DLD1 (cell line): Measurements from ENCODE around the gene TMED4.

ENCODE experiments used
- in situ Hi-C: cut with HindIII; loops from 2 replicates; pipeline ENCODE4 v1.10.0; 2017; ENCODE audit warnings: low sequenced_read_pairs

Gene TMED4

GRCh38 chr7:44581879-44582603, at the start of gene TMED4:
TSS of gene TMED4 (minus strand) at chr7:44582231. CDS start at chr7:44582206, 25 bp downstream.
- in situ Hi-C loops = no loop called here

GRCh38 chr7:44631458-44632115, 49.6 kb upstream of the TMED4 start:
- in situ Hi-C loops = no loop called here

- in situ Hi-C loops = no loop called here
These were observed 48.9 kb upstream of the TMED4 start for GRCh38 chr7:44630792-44631457.

GRCh38 chr7:44629829-44630522, 47.9 kb upstream of the TMED4 start:
- in situ Hi-C loops = no loop called here

DNA sequence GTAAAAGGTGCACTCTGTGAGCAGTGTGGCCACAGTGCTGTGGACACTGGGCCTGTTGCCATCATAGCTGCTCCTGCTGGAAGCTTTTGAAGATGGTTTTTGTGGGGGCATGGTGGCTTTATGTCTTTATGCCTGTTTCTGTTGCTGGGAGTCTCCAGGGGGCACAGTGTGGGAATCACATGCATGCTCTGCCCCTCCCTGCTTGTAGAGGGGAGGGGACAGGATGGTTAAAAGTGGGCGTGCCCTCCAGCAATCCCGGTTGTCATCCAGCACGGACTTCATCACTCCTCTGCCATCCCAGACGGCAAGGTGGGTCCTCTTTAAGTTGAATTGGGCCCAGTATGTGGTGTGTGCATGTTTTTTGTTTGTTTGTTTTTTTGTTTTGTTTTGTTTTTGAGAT, 44.6 kb upstream of the TMED4 start:
- in situ Hi-C loops = no loop called here

DNA sequence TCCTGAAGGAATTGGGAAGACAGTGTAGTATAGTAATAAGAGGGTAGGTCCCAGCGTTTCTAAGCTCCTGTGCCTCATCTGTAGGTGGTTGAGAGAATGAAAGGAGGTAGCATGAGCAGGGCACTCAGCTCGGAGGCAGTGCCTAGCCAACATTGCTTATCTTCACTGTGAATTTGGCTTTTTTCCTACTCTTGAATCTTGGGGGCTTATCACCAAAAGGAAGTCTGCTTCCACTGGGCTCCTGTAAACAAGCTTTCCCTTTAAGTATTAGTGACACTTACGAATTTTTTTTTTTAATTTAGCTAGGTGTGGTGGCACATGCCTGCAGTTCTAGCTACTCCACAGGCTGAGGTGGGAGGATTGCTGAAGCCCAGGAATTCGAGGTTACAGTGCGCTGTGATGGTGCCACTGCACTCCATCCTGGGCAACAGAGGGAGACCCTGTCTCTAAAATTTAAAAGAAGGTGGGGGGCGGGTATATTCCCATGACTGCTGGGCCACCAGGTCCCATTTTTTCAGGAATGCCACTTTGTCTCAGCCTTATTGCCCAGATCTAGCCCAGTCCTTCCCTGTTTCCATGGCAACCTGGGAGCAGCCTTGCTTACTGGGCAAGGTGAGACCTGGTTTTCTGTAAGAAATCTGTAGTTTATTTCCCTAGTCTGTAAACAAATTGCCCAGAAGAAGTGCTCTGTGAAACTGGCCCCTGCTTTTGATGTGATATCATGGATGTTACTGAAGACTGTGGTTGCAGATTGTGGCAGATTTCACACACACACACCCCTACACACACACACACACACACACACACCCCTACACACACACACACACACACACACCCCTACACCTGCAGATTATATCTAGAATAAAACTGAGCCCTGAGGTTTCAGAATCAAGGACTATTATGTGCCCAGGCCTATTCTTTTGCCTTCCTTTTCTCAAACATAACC, 43.8 kb upstream of the TMED4 start:
- in situ Hi-C loops = no loop called here

- in situ Hi-C loops = no loop called here
These were observed 42.3 kb upstream of the TMED4 start for GRCh38 chr7:44624318-44624717.

DNA sequence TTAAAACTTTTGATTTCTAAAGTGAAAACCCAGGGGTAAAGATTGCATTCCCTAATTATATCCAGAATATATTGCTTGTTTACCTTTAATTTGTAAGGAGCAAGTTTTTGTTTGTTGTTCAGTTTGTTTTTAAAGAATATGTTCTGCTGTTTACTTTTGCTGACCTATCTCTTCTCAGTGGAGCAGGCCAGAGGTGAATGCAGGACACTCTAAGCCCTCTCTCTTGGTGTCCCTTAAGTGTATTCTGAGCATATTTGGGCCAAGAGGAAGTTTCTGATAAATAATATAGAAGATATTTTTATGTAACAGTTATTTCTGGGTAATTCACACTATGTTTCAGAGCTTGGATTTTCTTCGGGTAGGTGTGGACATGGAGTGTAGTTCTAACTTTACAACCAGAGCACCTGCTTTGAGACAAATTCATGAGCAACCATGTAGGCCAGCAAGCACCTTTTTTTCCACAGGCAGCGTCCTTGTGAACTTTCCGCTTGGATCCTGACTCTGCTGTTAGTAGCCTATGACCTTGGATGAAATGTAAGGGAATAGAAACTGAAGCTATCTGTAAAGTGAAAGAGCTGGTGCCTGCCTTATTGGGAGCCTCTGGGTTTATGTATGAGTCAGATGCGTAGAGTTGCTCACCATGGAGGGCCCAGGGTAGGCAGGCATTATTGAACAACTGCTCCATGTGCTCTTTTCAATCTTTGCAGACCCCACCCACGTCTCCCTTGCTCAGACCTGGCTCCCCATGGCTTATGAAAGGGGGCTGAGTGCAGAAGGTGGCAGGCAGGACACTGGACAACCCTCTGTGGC, 40.5 kb upstream of the TMED4 start:
- in situ Hi-C loops = no loop called here

GRCh38 chr7:44621750-44622103, 39.7 kb upstream of the TMED4 start:
- in situ Hi-C loops = no loop called here

DNA sequence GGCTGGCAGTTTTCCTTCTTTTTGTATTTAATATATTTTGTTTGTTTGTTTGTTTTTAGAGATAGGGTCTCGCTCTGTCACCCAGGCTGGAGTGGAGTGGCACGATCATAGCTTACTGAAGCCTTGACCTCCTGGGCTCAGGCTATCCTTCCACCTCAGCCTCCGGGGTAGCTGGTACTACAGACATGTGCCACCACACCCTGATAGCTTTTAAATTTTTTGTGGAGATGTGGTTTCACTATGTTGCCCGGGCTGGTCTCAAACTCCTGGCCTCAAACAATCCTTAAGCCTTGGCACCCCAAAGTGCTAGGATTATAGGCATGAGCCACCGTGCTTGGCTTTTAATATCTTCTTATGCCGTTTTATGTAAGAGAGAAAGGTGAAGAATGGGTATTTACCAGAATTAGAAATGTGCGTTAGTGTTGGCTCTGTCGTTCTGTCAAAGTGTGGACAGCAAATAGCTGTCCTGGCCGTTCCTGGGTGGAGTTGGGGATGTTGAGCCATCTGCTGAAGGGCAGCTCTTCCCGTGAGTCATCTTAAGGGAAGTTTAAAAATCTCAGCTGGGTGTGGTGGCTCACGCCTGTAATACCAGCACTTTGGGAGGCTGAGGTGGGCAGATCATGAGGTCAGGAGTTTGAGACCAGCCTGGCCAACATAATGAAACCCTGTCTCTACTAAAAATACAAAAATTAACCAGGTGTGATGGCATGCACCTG, 39.2 kb upstream of the TMED4 start:
- in situ Hi-C loops = no loop called here

- in situ Hi-C loops = no loop called here
These were observed 36.7 kb upstream of the TMED4 start for GRCh38 chr7:44618753-44619152.

DNA sequence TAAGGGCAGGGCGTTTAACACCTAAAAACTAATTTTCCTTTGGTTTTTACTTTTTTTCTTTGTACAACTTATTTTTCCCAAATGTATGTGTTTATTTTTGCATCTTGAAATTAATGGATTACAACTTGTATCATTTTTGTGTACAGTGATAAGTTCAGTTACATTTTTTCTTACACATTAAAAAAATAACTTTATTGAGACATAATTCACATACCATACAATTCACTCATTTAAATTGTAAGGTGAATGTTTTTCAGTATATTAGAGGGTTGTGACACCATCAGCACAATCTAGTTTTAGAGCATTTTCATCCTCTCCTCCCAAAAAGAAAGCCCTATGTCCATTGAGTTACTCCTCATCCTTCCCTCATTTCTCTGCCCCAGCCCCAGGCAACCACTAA, 36.0 kb upstream of the TMED4 start:
- in situ Hi-C loops = no loop called here

GRCh38 chr7:44617225-44617890, 35.3 kb upstream of the TMED4 start:
- in situ Hi-C loops = no loop called here

GRCh38 chr7:44616545-44616944, 34.5 kb upstream of the TMED4 start:
- in situ Hi-C loops = no loop called here

DNA sequence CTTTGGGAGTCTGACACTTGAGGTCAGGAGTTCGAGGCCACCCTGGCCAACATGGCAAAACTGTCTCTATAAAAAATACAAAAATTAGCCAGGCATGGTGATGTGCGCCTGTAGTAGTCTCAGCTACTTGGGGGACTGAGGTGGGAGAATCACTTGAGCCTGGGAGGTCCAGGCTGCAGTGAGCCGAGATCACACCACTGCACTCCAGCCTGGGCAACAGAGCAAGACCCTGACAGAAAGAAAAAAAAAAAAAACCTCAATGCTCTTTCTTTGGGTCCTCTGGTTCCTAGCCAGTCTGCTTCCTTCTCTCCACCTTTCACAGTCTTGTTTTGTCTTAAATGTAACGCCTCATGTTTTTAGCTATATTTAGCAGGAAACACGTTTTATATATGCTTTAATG, 33.8 kb upstream of the TMED4 start:
- in situ Hi-C loops = no loop called here

DNA sequence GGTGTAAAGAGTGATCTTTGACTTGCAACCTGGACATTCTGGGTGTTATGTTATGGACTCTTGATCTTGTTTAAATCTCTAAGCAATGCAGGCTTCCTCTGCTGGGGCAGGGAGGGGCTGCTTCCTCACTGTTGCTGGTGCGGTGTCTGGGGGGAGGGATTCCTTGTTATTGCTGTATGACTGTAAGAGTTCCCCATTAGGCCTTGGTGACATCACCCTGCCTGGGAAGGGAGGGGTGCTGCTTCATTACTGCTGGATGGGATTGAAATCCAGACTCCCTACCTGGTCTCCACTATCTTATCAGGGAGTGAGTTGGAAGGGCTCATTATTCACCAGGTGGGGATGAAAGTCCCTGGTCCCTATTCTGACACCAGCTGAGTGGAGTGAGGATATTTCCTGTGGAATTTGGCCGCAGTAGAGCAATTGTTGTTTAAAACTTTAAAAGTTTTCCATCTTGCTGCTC, 33.1 kb upstream of the TMED4 start:
- in situ Hi-C loops = no loop called here

DNA sequence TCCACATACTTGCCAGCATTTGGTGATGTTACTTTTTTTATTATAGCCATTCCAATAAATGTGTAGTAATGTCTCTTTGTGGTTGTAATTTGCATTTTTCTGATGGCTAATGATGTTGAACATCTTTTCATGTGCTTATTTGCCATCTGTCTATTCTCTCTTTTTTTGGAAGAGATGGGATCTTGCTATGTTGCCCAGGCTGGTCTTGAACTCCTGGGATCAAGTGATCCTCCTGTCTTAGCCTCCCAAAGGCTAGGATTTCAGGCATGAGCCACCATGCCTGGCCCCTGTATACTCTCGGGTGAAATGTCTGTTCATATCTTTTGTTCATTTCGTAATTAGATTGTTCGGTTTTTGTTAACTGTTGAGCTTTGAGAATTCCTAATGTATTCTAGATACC, 27.8 kb upstream of the TMED4 start:
- in situ Hi-C loops = no loop called here

- in situ Hi-C loops = no loop called here
These were observed 27.1 kb upstream of the TMED4 start for GRCh38 chr7:44608916-44609648.
